ENCODE measurements around the gene PGBD5. TPM values are rescaled to one million over a fixed set of nuclear protein-coding genes. Genes with fewer than 3 reads are reported as not detected.

The PGBD5 gene
- total RNA-seq, 1 donor from 2014 or later, result 14.7 TPM

DNA sequence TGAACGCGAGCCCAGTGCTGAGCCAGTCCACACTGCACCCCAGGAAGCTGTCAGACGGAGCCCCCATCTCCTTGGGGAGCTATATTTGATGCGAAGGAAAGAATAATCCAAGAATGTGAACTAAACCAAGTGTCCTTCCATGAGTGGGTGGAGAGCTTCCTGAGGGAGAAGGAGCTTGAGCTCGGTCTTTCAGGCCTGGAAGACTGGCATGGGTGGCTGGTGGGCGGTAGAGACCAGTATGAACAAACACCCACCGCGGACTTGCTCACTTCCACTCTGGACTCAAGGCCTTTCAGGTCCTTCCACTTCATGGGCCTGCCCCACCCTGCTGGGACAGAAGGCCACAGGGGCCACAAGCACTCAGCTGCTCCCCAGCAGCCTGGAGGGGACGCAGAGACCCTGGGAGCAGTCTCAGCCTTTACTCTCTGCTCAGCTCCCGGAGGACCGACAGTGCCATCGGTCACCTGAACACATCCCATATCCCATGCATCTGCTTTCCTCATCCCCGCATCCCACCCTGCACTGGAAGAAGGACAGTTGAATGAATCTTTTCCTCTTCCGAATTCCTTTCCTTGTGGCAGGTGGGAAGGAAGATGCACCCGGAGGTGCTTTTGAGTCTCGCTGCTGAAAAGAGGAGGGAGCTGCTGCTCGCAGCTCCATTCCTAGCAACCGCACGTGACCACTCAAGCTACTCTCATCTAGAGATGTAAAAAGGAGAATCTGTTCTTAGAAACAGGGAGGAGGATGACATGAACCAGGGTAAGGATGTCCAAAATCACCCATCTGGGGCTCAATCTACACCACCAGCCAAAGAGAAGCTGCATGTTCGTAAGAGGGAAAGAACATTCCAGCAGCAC lies 92.3 kb downstream of the PGBD5 start:
- Mint-ChIP-seq H3K4me1 (ENCODE audit: low read depth, unreplicated experiment) (peaks cover 44% of the 10 kb centered on the region), H3K4me3 (ENCODE audit: unreplicated experiment) (no peak overlapping the region), H3K27ac (ENCODE audit: unreplicated experiment) (no peak overlapping the region), H3K27me3 (ENCODE audit: low read depth, unreplicated experiment) (no peaks in the 10 kb centered on the region), H3K36me3 (ENCODE audit: low read depth, unreplicated experiment) (peaks cover 21% of the 10 kb centered on the region), H3K9me3 (ENCODE audit: unreplicated experiment) (no peaks in the 10 kb centered on the region)
- Histone ChIP-seq H3K36me3 (ENCODE audit: insufficient read depth, low read length) (no peaks in the 10 kb centered on the region), H3K4me3 (ENCODE audit: insufficient read depth, low read depth, low read length) (no peak overlapping the region), H3K9me3 (ENCODE audit: insufficient read depth, low read depth, low read length) (no peaks in the 10 kb centered on the region), H3K27me3 (ENCODE audit: insufficient read depth, low read length) (no peaks in the 10 kb centered on the region), H3K4me2 (ENCODE audit: low read length) (no peak overlapping the region), H3K27ac (ENCODE audit: low read depth, low read length) (no peak overlapping the region), H3K4me1 (ENCODE audit: insufficient read depth, low read length) (no peaks in the 10 kb centered on the region), H2AFZ (ENCODE audit: low read depth, low read length) (no peak overlapping the region), H3K79me2 (ENCODE audit: insufficient read depth, low read length) (no peaks in the 10 kb centered on the region), H3K9ac (ENCODE audit: low read length) (no peak overlapping the region), H4K20me1 (ENCODE audit: insufficient read depth, low read length) (no peaks in the 10 kb centered on the region)
- DNase-seq (ENCODE audit: low read depth), result no peak
- TF ChIP-seq, protein P1, sequence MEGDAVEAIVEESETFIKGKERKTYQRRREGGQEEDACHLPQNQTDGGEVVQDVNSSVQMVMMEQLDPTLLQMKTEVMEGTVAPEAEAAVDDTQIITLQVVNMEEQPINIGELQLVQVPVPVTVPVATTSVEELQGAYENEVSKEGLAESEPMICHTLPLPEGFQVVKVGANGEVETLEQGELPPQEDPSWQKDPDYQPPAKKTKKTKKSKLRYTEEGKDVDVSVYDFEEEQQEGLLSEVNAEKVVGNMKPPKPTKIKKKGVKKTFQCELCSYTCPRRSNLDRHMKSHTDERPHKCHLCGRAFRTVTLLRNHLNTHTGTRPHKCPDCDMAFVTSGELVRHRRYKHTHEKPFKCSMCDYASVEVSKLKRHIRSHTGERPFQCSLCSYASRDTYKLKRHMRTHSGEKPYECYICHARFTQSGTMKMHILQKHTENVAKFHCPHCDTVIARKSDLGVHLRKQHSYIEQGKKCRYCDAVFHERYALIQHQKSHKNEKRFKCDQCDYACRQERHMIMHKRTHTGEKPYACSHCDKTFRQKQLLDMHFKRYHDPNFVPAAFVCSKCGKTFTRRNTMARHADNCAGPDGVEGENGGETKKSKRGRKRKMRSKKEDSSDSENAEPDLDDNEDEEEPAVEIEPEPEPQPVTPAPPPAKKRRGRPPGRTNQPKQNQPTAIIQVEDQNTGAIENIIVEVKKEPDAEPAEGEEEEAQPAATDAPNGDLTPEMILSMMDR (IDR thresholded peaks at IDR 0.05; ENCODE audit: insufficient read depth, low read depth, low read length), result no peak
- no peak for TF ChIP-seq EZH2 (IDR thresholded peaks at IDR 0.05; ENCODE audit: insufficient read depth, low read length)
- FAIRE-seq, result no peak

DNA sequence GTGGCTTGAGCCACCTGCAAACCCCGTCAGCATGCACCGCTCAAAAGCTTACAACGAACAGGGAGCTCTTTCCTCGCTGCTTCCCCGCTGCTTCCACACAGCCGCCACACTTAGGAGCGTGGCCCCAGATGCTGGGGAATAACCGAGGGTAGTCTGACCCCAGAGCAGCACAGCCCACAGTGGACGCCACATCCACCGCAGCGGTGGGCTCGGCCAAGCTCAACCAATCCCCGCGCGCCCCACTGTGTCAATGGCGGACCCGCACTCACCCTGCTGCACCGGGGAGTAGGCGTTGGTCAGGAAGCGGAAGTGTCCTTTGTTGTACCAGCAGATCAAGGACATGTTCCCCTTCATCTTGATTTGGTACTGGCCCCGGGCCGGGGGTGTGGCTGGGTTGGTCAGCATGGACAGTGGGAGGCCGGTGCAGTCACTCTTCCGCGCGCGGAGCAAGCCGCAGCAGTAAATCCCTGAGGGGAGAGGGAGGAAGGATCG lies 93.5 kb downstream of the PGBD5 start:
- Mint-ChIP-seq H3K4me3 (ENCODE audit: unreplicated experiment) (no peak overlapping the region), H3K27me3 (ENCODE audit: low read depth, unreplicated experiment) (no peaks in the 10 kb centered on the region), H3K36me3 (ENCODE audit: low read depth, unreplicated experiment) (peaks cover 18% of the 10 kb centered on the region), H3K9me3 (ENCODE audit: unreplicated experiment) (no peaks in the 10 kb centered on the region), H3K27ac (ENCODE audit: unreplicated experiment) (no peak overlapping the region), H3K4me1 (ENCODE audit: low read depth, unreplicated experiment) (peaks cover 52% of the 10 kb centered on the region)
- Histone ChIP-seq H2AFZ (ENCODE audit: low read depth, low read length) (peak overlapping the region; percentile 9), H3K27ac (ENCODE audit: low read depth, low read length) (no peak overlapping the region), H3K4me3 (ENCODE audit: insufficient read depth, low read depth, low read length) (peak overlapping the region; percentile 28), H3K79me2 (ENCODE audit: insufficient read depth, low read length) (no peaks in the 10 kb centered on the region), H3K36me3 (ENCODE audit: insufficient read depth, low read length) (no peaks in the 10 kb centered on the region), H3K4me1 (ENCODE audit: insufficient read depth, low read length) (peaks cover 5% of the 10 kb centered on the region), H3K4me2 (ENCODE audit: low read length) (peak overlapping the region; percentile 59), H3K27me3 (ENCODE audit: insufficient read depth, low read length) (no peaks in the 10 kb centered on the region), H4K20me1 (ENCODE audit: insufficient read depth, low read length) (no peaks in the 10 kb centered on the region), H3K9me3 (ENCODE audit: insufficient read depth, low read depth, low read length) (no peaks in the 10 kb centered on the region), H3K9ac (ENCODE audit: low read length) (no peak overlapping the region)
- no peak for TF ChIP-seq EZH2 (IDR thresholded peaks at IDR 0.05; ENCODE audit: insufficient read depth, low read length)
- TF ChIP-seq, protein P1 (IDR thresholded peaks at IDR 0.05; ENCODE audit: insufficient read depth, low read depth, low read length), result no peak
- FAIRE-seq, result no peak
- peak; percentile 18 for DNase-seq (ENCODE audit: low read depth)

DNA sequence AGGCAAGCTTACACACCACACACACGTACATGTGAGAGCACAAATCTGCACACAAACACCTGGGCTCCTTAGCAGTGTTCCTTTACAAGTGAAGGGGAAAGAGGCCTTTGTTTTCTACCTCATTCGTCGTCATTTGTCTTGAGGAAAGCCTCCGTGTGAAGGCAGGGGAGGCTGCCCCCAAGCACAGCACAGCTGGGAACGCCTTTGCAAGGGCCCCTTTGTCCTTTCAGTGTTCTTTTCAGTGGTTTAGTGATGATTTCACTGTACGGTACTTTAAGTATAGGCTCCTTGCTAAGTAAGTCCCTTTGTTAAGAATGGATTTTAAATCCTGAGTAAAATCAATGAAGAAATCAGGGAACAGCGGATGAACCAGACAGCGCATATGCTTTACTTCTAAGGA lies 94.1 kb downstream of the PGBD5 start:
- H3K36me3 ChIP-seq (ENCODE audit: insufficient read depth, low read length), result no peaks in the 10 kb centered on the region
- no peaks in the 10 kb centered on the region for H4K20me1 ChIP-seq (ENCODE audit: insufficient read depth, low read length)
- FAIRE-seq (no peak), DNase-seq (ENCODE audit: low read depth) (no peak)
- TF ChIP-seq, protein P1 (IDR thresholded peaks at IDR 0.05; ENCODE audit: insufficient read depth, low read depth, low read length), result no peak
- TF ChIP-seq EZH2 (IDR thresholded peaks at IDR 0.05; ENCODE audit: insufficient read depth, low read length), result no peak
- no peaks in the 10 kb centered on the region for H3K27me3 Mint-ChIP-seq (ENCODE audit: low read depth, unreplicated experiment)
- peaks cover 5% of the 10 kb centered on the region for H3K4me1 ChIP-seq (ENCODE audit: insufficient read depth, low read length)
- H3K27ac Mint-ChIP-seq (ENCODE audit: unreplicated experiment), result peak overlapping the region; percentile 1
- peak overlapping the region; percentile 59 for H3K4me2 ChIP-seq (ENCODE audit: low read length)
- peaks cover 47% of the 10 kb centered on the region for H3K4me1 Mint-ChIP-seq (ENCODE audit: low read depth, unreplicated experiment)
- H3K9me3 ChIP-seq (ENCODE audit: insufficient read depth, low read depth, low read length), result no peaks in the 10 kb centered on the region
- H3K79me2 ChIP-seq (ENCODE audit: insufficient read depth, low read length), result no peaks in the 10 kb centered on the region
- H2AFZ ChIP-seq (ENCODE audit: low read depth, low read length), result peak overlapping the region; percentile 9
- no peak overlapping the region for H3K27ac ChIP-seq (ENCODE audit: low read depth, low read length)
- peaks cover 17% of the 10 kb centered on the region for H3K36me3 Mint-ChIP-seq (ENCODE audit: low read depth, unreplicated experiment)
- no peak overlapping the region for H3K9ac ChIP-seq (ENCODE audit: low read length)
- H3K4me3 Mint-ChIP-seq (ENCODE audit: unreplicated experiment), result no peak overlapping the region
- no peak overlapping the region for H3K4me3 ChIP-seq (ENCODE audit: insufficient read depth, low read depth, low read length)
- H3K27me3 ChIP-seq (ENCODE audit: insufficient read depth, low read length), result no peaks in the 10 kb centered on the region
- no peaks in the 10 kb centered on the region for H3K9me3 Mint-ChIP-seq (ENCODE audit: unreplicated experiment)

Measured in astrocyte (in vitro differentiated cells and primary cell).